ENCODE results near the gene EEPD1.

The EEPD1 gene

DNA sequence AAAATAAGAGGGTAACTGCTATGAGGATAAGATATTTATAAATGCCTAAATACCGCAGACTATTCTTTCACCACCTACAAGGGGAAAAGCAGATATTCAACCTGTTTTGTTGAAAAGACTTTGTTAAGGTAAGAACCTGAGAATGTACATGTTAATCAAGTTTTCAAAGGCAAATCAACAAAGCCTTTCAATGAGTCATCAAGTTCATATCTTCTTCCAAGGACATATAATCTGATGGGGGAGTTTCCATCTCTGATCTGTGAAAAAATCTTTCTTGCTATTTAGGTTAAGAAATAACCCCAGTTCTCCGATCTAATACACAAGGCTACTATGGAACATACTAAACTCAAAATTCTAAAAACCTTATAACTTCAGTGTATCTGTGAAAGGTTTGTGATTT lies 196.6 kb downstream of the EEPD1 start:
- Histone ChIP-seq H3K36me3 (no peaks in the 10 kb centered on the region), H3K27me3 (ENCODE audit: insufficient read depth, low read depth, severe bottlenecking) (no peaks in the 10 kb centered on the region), H3K4me3 (ENCODE audit: low read depth, low read length) (no peak overlapping the region), H3K9me3 (ENCODE audit: severe bottlenecking) (no peaks in the 10 kb centered on the region), H3K27ac (no peak overlapping the region)
- TF ChIP-seq, protein P1, sequence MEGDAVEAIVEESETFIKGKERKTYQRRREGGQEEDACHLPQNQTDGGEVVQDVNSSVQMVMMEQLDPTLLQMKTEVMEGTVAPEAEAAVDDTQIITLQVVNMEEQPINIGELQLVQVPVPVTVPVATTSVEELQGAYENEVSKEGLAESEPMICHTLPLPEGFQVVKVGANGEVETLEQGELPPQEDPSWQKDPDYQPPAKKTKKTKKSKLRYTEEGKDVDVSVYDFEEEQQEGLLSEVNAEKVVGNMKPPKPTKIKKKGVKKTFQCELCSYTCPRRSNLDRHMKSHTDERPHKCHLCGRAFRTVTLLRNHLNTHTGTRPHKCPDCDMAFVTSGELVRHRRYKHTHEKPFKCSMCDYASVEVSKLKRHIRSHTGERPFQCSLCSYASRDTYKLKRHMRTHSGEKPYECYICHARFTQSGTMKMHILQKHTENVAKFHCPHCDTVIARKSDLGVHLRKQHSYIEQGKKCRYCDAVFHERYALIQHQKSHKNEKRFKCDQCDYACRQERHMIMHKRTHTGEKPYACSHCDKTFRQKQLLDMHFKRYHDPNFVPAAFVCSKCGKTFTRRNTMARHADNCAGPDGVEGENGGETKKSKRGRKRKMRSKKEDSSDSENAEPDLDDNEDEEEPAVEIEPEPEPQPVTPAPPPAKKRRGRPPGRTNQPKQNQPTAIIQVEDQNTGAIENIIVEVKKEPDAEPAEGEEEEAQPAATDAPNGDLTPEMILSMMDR (IDR thresholded peaks at IDR 0.05; ENCODE audit: low read depth, low read length), result no peak
- no peak for DNase-seq
